Measurements from ENCODE around the gene CNIH3. TPM values are rescaled to one million over a fixed set of nuclear protein-coding genes. Genes with fewer than 3 reads are reported as not detected.

CNIH3 gene
- total and polyA plus RNA-seq, 10 of the 15 experiments (the other 5 are each of a cell fraction or from before 2014, with no cell fraction given), result 0.77 to 5.8 (median 1.8) TPM

DNA sequence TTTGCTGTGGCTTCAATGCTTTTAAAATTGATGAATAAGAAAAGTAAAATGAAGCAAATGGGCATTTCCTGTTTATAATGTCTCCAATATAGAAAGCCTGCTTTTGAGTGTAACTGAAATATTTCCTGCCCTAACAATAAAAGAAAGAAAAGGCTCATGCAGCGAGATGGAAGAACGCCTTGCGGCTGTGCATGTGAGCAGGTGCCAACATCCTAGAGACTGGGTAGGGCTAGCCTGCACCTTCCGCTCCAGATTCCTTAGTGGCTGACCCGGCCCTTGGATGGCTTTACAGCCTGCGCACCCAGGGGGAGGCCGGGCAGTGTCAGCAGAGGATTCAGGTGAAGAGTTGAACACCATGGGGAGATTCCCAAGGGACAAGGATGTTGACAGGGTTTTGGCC is 21.8 kb downstream of the CNIH3 start:
- 63% methylated on average over 7 of the region's 7 CpGs for WGBS (ENCODE audit: insufficient coverage, insufficient replicate concordance, low lambda C conversion rate, missing lambda C conversion rate)

More for the DNA sequence above, 21.8 kb downstream of the CNIH3 start:
- RAD21 ChIA-PET (ENCODE audit: unreplicated experiment), result interaction anchor here (1.3 kb wide), 1 partner anchor 285 kb away, joined by 3 read pairs; no protein-coding TSS in a partner anchor
- POLR2A ChIA-PET, result no interaction called here
- Histone ChIP-seq H3K27me3 (replicated peaks in 1 of 2; ENCODE audit: control insufficient read depth in 2 of 2, insufficient read depth in 2 of 2, low read length in 1 of 2) (peaks cover 0 to under 1% of the 10 kb centered on the region in 2 experiments; a peak in 1 of 4 replicates), H3K4me1 (ENCODE audit: control insufficient read depth, insufficient read depth, low read length) (no peaks in the 10 kb centered on the region), H3K27ac (ENCODE audit: control insufficient read depth, insufficient read depth) (no peak overlapping the region), H3K4me2 (ENCODE audit: control insufficient read depth, insufficient read depth) (no peak overlapping the region), H2AFZ (ENCODE audit: control insufficient read depth, low read depth, low read length) (no peak overlapping the region), H3K9ac (ENCODE audit: control insufficient read depth, insufficient read depth, low read length) (no peak overlapping the region), H4K20me1 (ENCODE audit: control insufficient read depth, insufficient read depth) (no peaks in the 10 kb centered on the region), H3K79me2 (ENCODE audit: control insufficient read depth, insufficient read depth, low read length) (no peaks in the 10 kb centered on the region), H3K9me3 (replicated peaks; ENCODE audit: control insufficient read depth, insufficient read depth, low read length) (no peaks in the 10 kb centered on the region), H3K4me3 (no peak overlapping the region), H3K36me3 (ENCODE audit: control insufficient read depth in 2 of 2, insufficient read depth in 2 of 2, low read length in 1 of 2) (no peaks in the 10 kb centered on the region)
- SMC1A ChIA-PET (ENCODE audit: uncharacterized antibody, unreplicated experiment), result interaction anchor here (13.2 kb wide), 1 partner anchor 215 kb away, joined by 147 read pairs; no protein-coding TSS in a partner anchor
- CTCF ChIA-PET, result interaction anchor here (12.7 kb wide), 1 partner anchor 215 kb away, joined by 207 read pairs; no protein-coding TSS in a partner anchor
- DNase-seq (ENCODE audit: low read depth, low spot score) (no peak), ATAC-seq (no peak), FAIRE-seq (no peak)
- intact Hi-C loops (cut with micrococcal nuclease; ENCODE audit: unreplicated experiment), result no loop called here
- no TSS peak for BruUV-seq (replicated peaks)
- TF ChIP-seq PAX8 (IDR thresholded peaks at IDR 0.05) (no peak), MYC (IDR thresholded peaks at IDR 0.05; ENCODE audit: insufficient read depth, insufficient read length, insufficient replicate concordance, low read length, severe bottlenecking) (no peak), MLLT1 (IDR thresholded peaks at IDR 0.05) (no peak), EZH2 (IDR thresholded peaks at IDR 0.05; ENCODE audit: borderline replicate concordance, control insufficient read depth, low read depth, low read length) (no peak), PAX5 (IDR thresholded peaks at IDR 0.05; ENCODE audit: borderline replicate concordance, low read depth, low read length) (no peak), HCFC1 (IDR thresholded peaks at IDR 0.05; ENCODE audit: low read length) (no peak), IKZF1 (conservative IDR thresholded peaks at IDR 0.05) (no peak), IRF3 (IDR thresholded peaks at IDR 0.05) (no peak), CREB1 (IDR thresholded peaks at IDR 0.05; ENCODE audit: low read depth) (no peak), ATF3 (IDR thresholded peaks at IDR 0.05; ENCODE audit: borderline replicate concordance, extremely low read depth, low read depth, low read length) (no peak), NKRF (conservative IDR thresholded peaks at IDR 0.05) (no peak), ZSCAN29 (IDR thresholded peaks at IDR 0.05) (no peak)
- TF ChIP-seq, protein P1, sequence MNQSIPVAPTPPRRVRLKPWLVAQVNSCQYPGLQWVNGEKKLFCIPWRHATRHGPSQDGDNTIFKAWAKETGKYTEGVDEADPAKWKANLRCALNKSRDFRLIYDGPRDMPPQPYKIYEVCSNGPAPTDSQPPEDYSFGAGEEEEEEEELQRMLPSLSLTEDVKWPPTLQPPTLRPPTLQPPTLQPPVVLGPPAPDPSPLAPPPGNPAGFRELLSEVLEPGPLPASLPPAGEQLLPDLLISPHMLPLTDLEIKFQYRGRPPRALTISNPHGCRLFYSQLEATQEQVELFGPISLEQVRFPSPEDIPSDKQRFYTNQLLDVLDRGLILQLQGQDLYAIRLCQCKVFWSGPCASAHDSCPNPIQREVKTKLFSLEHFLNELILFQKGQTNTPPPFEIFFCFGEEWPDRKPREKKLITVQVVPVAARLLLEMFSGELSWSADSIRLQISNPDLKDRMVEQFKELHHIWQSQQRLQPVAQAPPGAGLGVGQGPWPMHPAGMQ (IDR thresholded peaks at IDR 0.05; ENCODE audit: borderline replicate concordance), result no peak
- TF ChIP-seq, protein P2, sequence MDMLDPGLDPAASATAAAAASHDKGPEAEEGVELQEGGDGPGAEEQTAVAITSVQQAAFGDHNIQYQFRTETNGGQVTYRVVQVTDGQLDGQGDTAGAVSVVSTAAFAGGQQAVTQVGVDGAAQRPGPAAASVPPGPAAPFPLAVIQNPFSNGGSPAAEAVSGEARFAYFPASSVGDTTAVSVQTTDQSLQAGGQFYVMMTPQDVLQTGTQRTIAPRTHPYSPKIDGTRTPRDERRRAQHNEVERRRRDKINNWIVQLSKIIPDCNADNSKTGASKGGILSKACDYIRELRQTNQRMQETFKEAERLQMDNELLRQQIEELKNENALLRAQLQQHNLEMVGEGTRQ (IDR thresholded peaks at IDR 0.05; ENCODE audit: borderline replicate concordance, low read depth, low read length), result no peak
- TF ChIP-seq, protein P3, sequence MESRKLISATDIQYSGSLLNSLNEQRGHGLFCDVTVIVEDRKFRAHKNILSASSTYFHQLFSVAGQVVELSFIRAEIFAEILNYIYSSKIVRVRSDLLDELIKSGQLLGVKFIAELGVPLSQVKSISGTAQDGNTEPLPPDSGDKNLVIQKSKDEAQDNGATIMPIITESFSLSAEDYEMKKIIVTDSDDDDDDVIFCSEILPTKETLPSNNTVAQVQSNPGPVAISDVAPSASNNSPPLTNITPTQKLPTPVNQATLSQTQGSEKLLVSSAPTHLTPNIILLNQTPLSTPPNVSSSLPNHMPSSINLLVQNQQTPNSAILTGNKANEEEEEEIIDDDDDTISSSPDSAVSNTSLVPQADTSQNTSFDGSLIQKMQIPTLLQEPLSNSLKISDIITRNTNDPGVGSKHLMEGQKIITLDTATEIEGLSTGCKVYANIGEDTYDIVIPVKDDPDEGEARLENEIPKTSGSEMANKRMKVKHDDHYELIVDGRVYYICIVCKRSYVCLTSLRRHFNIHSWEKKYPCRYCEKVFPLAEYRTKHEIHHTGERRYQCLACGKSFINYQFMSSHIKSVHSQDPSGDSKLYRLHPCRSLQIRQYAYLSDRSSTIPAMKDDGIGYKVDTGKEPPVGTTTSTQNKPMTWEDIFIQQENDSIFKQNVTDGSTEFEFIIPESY (IDR thresholded peaks at IDR 0.05), result no peak
- in situ Hi-C loops (cut with MboI), result no loop called here

Data from GM12878 (cell line).